ENCODE data around the gene MACROD2.

The MACROD2 gene

GRCh38 chr20:14431568-14431967 is 436.3 kb downstream of the MACROD2 start:
- Histone ChIP-seq H3K9me3 (ENCODE audit: control insufficient read depth in 2 of 2, low read length in 2 of 2) (no peaks in the 10 kb centered on the region), H3K4me3 (ENCODE audit: low read length in 2 of 2) (no peak overlapping the region), H3K27ac (ENCODE audit: low read length) (no peak overlapping the region), H3K4me1 (ENCODE audit: control insufficient read depth, insufficient read depth, low read length) (no peaks in the 10 kb centered on the region), H3K27me3 (ENCODE audit: control insufficient read depth in 1 of 2, insufficient read depth in 2 of 2, low read length in 2 of 2) (no peaks in the 10 kb centered on the region), H3K9ac (ENCODE audit: low read length in 2 of 2) (no peak overlapping the region), H3K36me3 (ENCODE audit: control insufficient read depth in 2 of 2, insufficient read depth in 2 of 2, low read length in 2 of 2) (no peaks in the 10 kb centered on the region)

GRCh38 chr20:14432085-14432484 is 436.8 kb downstream of the MACROD2 start:
- no peaks in the 10 kb centered on the region for H3K36me3 ChIP-seq (ENCODE audit: control insufficient read depth in 2 of 2, insufficient read depth in 2 of 2, low read length in 2 of 2)
- no peak overlapping the region for H3K4me3 ChIP-seq (ENCODE audit: low read length in 2 of 2)
- no peak overlapping the region for H3K9ac ChIP-seq (ENCODE audit: low read length in 2 of 2)
- H3K27ac ChIP-seq (ENCODE audit: low read length), result no peak overlapping the region
- no peaks in the 10 kb centered on the region for H3K27me3 ChIP-seq (ENCODE audit: control insufficient read depth in 1 of 2, insufficient read depth in 2 of 2, low read length in 2 of 2)
- H3K9me3 ChIP-seq (ENCODE audit: control insufficient read depth in 2 of 2, low read length in 2 of 2), result no peaks in the 10 kb centered on the region
- H3K4me1 ChIP-seq (ENCODE audit: control insufficient read depth, insufficient read depth, low read length), result no peaks in the 10 kb centered on the region

GRCh38 chr20:14432597-14432996 is 437.3 kb downstream of the MACROD2 start:
- H3K27ac ChIP-seq (ENCODE audit: low read length), result no peak overlapping the region
- H3K9ac ChIP-seq (ENCODE audit: low read length in 2 of 2), result no peak overlapping the region
- H3K4me1 ChIP-seq (ENCODE audit: control insufficient read depth, insufficient read depth, low read length), result no peaks in the 10 kb centered on the region
- H3K9me3 ChIP-seq (ENCODE audit: control insufficient read depth in 2 of 2, low read length in 2 of 2), result no peaks in the 10 kb centered on the region
- no peak overlapping the region for H3K4me3 ChIP-seq (ENCODE audit: low read length in 2 of 2)
- H3K36me3 ChIP-seq (ENCODE audit: control insufficient read depth in 2 of 2, insufficient read depth in 2 of 2, low read length in 2 of 2), result no peaks in the 10 kb centered on the region
- H3K27me3 ChIP-seq (ENCODE audit: control insufficient read depth in 1 of 2, insufficient read depth in 2 of 2, low read length in 2 of 2), result no peaks in the 10 kb centered on the region

GRCh38 chr20:14434384-14435136 is 439.2 kb downstream of the MACROD2 start:
- Histone ChIP-seq H3K4me3 (ENCODE audit: low read length in 2 of 2) (no peak overlapping the region), H3K9ac (ENCODE audit: low read length in 2 of 2) (no peak overlapping the region), H3K4me1 (ENCODE audit: control insufficient read depth, insufficient read depth, low read length) (no peaks in the 10 kb centered on the region), H3K27ac (ENCODE audit: low read length) (no peak overlapping the region), H3K36me3 (ENCODE audit: control insufficient read depth in 2 of 2, insufficient read depth in 2 of 2, low read length in 2 of 2) (no peaks in the 10 kb centered on the region), H3K9me3 (ENCODE audit: control insufficient read depth in 2 of 2, low read length in 2 of 2) (no peaks in the 10 kb centered on the region), H3K27me3 (ENCODE audit: control insufficient read depth in 1 of 2, insufficient read depth in 2 of 2, low read length in 2 of 2) (no peaks in the 10 kb centered on the region)

- Histone ChIP-seq H3K9me3 (ENCODE audit: control insufficient read depth in 2 of 2, low read length in 2 of 2) (peaks cover 0 to 5% of the 10 kb centered on the region in 2 donors), H3K27ac (ENCODE audit: low read length) (no peak overlapping the region), H3K9ac (ENCODE audit: low read length in 2 of 2) (no peak overlapping the region), H3K4me1 (ENCODE audit: control insufficient read depth, insufficient read depth, low read length) (no peaks in the 10 kb centered on the region), H3K27me3 (ENCODE audit: control insufficient read depth in 1 of 2, insufficient read depth in 2 of 2, low read length in 2 of 2) (no peaks in the 10 kb centered on the region), H3K36me3 (ENCODE audit: control insufficient read depth in 2 of 2, insufficient read depth in 2 of 2, low read length in 2 of 2) (no peaks in the 10 kb centered on the region), H3K4me3 (ENCODE audit: low read length in 2 of 2) (no peak overlapping the region)
Measured at GRCh38 chr20:14441201-14441600, 445.9 kb downstream of the MACROD2 start.

GRCh38 chr20:14444106-14444505 is 448.8 kb downstream of the MACROD2 start:
- Histone ChIP-seq H3K4me3 (ENCODE audit: low read length in 2 of 2) (no peak overlapping the region), H3K9me3 (ENCODE audit: control insufficient read depth in 2 of 2, low read length in 2 of 2) (peaks cover 0 to 5% of the 10 kb centered on the region in 2 donors), H3K27me3 (ENCODE audit: control insufficient read depth in 1 of 2, insufficient read depth in 2 of 2, low read length in 2 of 2) (no peaks in the 10 kb centered on the region), H3K4me1 (ENCODE audit: control insufficient read depth, insufficient read depth, low read length) (no peaks in the 10 kb centered on the region), H3K36me3 (ENCODE audit: control insufficient read depth in 2 of 2, insufficient read depth in 2 of 2, low read length in 2 of 2) (no peaks in the 10 kb centered on the region), H3K9ac (ENCODE audit: low read length in 2 of 2) (no peak overlapping the region), H3K27ac (ENCODE audit: low read length) (no peak overlapping the region)

- Histone ChIP-seq H3K9ac (ENCODE audit: low read length in 2 of 2) (no peak overlapping the region), H3K4me1 (ENCODE audit: control insufficient read depth, insufficient read depth, low read length) (no peaks in the 10 kb centered on the region), H3K36me3 (ENCODE audit: control insufficient read depth in 2 of 2, insufficient read depth in 2 of 2, low read length in 2 of 2) (no peaks in the 10 kb centered on the region), H3K9me3 (ENCODE audit: control insufficient read depth in 2 of 2, low read length in 2 of 2) (peaks cover 0 to 5% of the 10 kb centered on the region in 2 donors), H3K27me3 (ENCODE audit: control insufficient read depth in 1 of 2, insufficient read depth in 2 of 2, low read length in 2 of 2) (no peaks in the 10 kb centered on the region), H3K4me3 (ENCODE audit: low read length in 2 of 2) (no peak overlapping the region), H3K27ac (ENCODE audit: low read length) (no peak overlapping the region)
Measured at GRCh38 chr20:14445310-14445709, 450.0 kb downstream of the MACROD2 start.

GRCh38 chr20:14445902-14446301 is 450.6 kb downstream of the MACROD2 start:
- H3K27me3 ChIP-seq (ENCODE audit: control insufficient read depth in 1 of 2, insufficient read depth in 2 of 2, low read length in 2 of 2), result no peaks in the 10 kb centered on the region

GRCh38 chr20:14446446-14446845 is 451.1 kb downstream of the MACROD2 start:
- Histone ChIP-seq H3K9ac (ENCODE audit: low read length in 2 of 2) (no peak overlapping the region), H3K4me3 (ENCODE audit: low read length in 2 of 2) (no peak overlapping the region), H3K36me3 (ENCODE audit: control insufficient read depth in 2 of 2, insufficient read depth in 2 of 2, low read length in 2 of 2) (no peaks in the 10 kb centered on the region)

More at GRCh38 chr20:14445902-14446301, 450.6 kb downstream of the MACROD2 start:
- Histone ChIP-seq H3K36me3 (ENCODE audit: control insufficient read depth in 2 of 2, insufficient read depth in 2 of 2, low read length in 2 of 2) (no peaks in the 10 kb centered on the region), H3K9ac (ENCODE audit: low read length in 2 of 2) (no peak overlapping the region), H3K9me3 (ENCODE audit: control insufficient read depth in 2 of 2, low read length in 2 of 2) (peaks cover 0 to 5% of the 10 kb centered on the region in 2 donors), H3K4me1 (ENCODE audit: control insufficient read depth, insufficient read depth, low read length) (no peaks in the 10 kb centered on the region), H3K4me3 (ENCODE audit: low read length in 2 of 2) (no peak overlapping the region), H3K27ac (ENCODE audit: low read length) (no peak overlapping the region)

GRCh38 chr20:14449323-14449722 is 454.0 kb downstream of the MACROD2 start:
- H3K9me3 ChIP-seq (ENCODE audit: control insufficient read depth in 2 of 2, low read length in 2 of 2), result no peaks in the 10 kb centered on the region
- H3K9ac ChIP-seq (ENCODE audit: low read length in 2 of 2), result no peak overlapping the region

More at GRCh38 chr20:14446446-14446845, 451.1 kb downstream of the MACROD2 start:
- H3K4me1 ChIP-seq (ENCODE audit: control insufficient read depth, insufficient read depth, low read length), result no peaks in the 10 kb centered on the region
- H3K9me3 ChIP-seq (ENCODE audit: control insufficient read depth in 2 of 2, low read length in 2 of 2), result peaks cover 0 to under 1% of the 10 kb centered on the region in 2 donors
- H3K27me3 ChIP-seq (ENCODE audit: control insufficient read depth in 1 of 2, insufficient read depth in 2 of 2, low read length in 2 of 2), result no peaks in the 10 kb centered on the region
- no peak overlapping the region for H3K27ac ChIP-seq (ENCODE audit: low read length)

GRCh38 chr20:14450256-14450655 is 454.9 kb downstream of the MACROD2 start:
- Histone ChIP-seq H3K27me3 (ENCODE audit: control insufficient read depth in 1 of 2, insufficient read depth in 2 of 2, low read length in 2 of 2) (no peaks in the 10 kb centered on the region), H3K27ac (ENCODE audit: low read length) (no peak overlapping the region), H3K4me3 (ENCODE audit: low read length in 2 of 2) (no peak overlapping the region), H3K36me3 (ENCODE audit: control insufficient read depth in 2 of 2, insufficient read depth in 2 of 2, low read length in 2 of 2) (no peaks in the 10 kb centered on the region), H3K4me1 (ENCODE audit: control insufficient read depth, insufficient read depth, low read length) (no peaks in the 10 kb centered on the region), H3K9me3 (ENCODE audit: control insufficient read depth in 2 of 2, low read length in 2 of 2) (no peaks in the 10 kb centered on the region), H3K9ac (ENCODE audit: low read length in 2 of 2) (no peak overlapping the region)

More at GRCh38 chr20:14449323-14449722, 454.0 kb downstream of the MACROD2 start:
- Histone ChIP-seq H3K27me3 (ENCODE audit: control insufficient read depth in 1 of 2, insufficient read depth in 2 of 2, low read length in 2 of 2) (no peaks in the 10 kb centered on the region), H3K4me3 (ENCODE audit: low read length in 2 of 2) (no peak overlapping the region), H3K4me1 (ENCODE audit: control insufficient read depth, insufficient read depth, low read length) (no peaks in the 10 kb centered on the region), H3K36me3 (ENCODE audit: control insufficient read depth in 2 of 2, insufficient read depth in 2 of 2, low read length in 2 of 2) (no peaks in the 10 kb centered on the region), H3K27ac (ENCODE audit: low read length) (no peak overlapping the region)
